HG02759 (cell line): ENCODE results near the gene ACTRT2.

ENCODE experiments used
- ATAC-seq: cut with Tn5 transposase; IDR thresholded peaks from one replicate; pipeline ENCODE4 v1.9.1; 2021; ENCODE audit warnings: mild to moderate bottlenecking, moderate library complexity; ENCODE audit not compliant: unreplicated experiment

Gene ACTRT2

DNA sequence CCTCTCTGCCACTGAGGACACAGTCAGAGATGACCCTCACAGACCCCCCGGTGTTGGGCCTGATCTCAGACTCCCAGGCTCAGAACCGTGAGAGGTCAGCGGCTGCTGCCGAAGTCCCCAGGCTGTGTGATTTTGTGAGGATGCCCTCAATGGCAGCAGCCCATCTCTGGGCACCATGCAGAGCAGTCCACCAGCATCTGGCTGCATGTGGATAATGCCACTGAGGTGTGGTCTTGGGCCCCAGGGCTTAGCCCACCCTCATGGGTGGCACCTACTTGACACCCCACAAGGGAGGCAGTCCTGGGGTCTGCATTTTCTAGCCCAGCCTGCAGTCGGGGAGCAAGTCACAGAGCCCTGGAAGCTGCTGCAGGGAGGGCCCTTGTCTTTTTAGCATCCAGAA lies 5.5 kb upstream of the ACTRT2 start:
- ATAC-seq, result no peak

DNA sequence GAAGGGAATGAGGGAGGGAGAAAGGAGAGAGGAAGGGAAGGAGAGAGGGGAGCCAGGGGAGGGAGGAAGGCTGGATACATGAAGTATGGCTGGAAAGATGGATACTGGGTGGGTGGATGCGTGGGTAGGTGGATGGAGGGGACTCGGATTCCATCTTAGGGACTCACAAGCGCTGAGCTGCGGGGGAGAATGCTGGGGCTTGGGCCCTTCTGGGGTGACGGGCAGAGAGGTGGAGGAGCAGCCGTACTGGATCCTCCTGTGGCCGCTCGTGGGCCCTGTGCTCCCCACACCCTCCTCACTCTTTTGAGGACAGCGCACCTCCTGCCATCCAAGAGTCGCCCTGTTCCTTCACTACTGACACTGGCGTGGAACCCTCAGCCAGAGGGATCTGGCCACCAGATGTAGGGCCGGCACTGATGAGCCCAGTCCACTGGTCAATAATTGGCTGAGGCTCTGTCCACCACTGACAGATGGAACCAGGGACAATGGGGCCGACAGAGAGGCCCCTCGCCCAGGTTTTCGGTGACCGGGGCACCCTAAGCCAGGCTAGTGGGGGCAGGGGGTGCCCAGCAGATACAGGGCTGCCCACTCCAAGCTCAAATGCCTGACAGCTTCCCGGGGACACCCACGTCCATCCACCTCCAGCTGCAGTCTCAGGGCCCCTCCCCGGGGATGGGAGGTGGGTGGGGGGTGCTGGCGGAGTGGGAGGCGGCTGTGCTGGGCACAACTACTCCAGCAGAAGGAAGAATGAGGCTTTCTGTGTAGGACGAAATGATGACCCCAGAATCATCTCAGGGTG lies 4.4 kb upstream of the ACTRT2 start:
- ATAC-seq, result no peak

DNA sequence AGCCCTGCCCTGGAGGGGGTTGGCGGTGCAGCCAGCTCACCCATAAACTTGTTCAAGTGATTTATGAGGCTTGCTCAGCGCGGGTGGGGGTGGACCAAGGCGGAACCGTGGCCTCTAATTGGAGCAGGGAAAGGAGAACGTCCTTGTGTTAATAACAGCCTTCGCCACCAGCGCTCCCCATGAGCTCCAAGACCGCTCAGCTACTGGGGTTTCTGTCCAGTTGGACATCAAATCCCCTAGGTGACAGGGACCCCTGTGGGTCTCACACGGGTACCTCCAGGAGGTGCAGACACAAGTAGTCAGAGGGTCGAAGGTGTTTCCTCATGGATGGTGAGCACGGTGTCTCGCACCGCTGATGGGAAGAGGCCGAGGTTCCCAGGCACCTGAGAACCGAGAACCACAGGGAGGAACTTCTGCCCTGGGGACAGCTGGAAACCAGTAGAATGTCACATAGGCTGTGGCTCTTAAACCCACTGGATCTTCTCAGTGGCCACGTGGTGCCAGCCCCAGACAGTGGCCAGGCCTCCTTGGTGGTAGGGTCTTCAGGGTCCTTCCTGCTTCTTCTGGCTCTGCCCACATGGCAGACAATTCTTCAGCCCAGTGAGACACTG lies 3.7 kb upstream of the ACTRT2 start:
- ATAC-seq, result no peak

DNA sequence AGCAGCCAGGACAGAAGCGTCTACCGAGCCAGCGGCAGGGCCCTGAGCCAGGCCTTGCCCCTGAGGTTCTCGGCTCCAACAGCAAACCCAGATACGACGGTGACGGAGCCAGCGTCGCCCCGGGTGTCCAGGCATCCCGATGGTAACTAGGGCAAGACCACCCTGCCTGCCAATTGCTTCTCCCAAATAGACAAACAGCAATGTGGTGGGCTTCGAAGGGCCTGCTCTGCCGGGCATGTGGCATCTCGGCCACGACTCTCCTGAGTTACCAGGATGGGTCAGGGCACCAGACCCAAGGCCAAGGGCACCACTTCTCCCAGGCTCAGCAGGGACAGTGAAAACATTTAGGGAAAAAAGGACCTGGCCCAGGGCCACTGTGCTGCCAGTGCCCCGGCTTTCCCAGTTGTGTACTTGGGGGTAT lies 3.2 kb upstream of the ACTRT2 start:
- no peak for ATAC-seq

DNA sequence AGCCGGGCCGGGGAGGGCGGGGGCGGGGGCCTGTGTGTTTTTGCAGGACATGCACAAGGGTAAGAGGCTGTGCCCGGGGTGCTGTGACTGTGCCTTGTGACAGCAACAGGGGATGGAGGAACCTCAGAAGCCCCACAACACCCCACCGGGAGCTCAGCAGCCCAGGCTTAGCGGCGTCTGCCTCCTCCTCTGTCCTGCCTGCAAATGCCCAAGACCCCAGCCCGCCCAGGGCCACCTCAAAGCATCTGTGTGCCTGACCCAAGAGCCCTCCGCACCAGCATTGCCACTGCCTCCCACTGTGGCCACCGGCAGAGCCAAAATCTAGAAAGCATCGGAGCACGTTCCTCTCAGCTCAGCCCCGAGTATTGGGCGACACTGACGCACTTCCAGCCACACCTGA lies 2.7 kb upstream of the ACTRT2 start:
- ATAC-seq, result no peak

DNA sequence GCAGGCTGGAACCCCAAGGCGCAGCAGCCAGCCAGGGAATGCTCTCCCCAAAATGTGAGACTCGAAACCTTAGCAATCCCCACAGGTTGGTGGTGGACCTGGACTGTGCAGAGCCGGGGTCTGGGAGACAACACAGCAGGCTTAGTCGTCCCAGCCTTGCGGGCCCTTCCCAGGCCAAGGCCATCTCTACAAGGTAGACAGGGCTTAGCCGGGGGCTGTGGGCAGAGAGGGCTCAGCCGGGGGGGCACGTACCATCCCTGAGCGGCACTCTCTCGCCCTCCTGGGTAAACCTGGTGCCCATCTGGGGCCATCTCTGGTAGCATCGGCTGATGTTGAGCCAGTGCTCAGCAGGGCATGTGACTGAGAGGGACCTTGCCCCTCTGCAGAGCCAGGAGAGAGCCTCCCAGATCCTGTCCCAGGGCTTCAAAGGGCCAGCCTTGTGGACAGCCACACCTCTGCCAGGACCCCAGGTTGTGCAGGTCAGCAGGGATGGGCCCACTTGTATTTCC lies 2.2 kb upstream of the ACTRT2 start:
- no peak for ATAC-seq

DNA sequence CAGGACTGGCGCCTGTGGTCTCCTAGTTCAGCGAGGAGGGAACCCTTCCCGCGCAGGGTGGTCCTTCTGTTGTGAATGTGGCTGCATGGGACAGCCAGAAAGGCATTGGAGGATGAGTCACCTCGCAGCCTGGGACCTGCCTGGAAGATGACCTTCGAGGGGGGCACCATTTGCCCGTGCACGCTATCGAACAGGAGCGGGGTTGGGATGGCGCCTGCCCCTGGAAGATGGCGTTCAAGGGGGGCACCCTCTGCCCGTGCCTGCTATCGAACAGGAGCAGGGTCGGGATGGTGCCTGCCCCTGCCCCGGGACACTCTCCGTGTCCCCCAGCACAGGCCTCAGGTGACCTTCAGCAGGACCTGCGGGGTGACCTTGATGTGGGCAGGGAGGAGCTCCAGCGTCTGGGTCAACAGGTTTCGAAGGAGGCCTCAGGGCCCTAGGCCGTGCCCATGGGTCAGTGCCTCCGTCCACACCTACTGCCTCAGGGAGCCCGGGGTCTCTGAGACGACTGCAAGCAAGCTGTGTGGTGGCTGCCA lies 1.7 kb upstream of the ACTRT2 start:
- no peak for ATAC-seq

DNA sequence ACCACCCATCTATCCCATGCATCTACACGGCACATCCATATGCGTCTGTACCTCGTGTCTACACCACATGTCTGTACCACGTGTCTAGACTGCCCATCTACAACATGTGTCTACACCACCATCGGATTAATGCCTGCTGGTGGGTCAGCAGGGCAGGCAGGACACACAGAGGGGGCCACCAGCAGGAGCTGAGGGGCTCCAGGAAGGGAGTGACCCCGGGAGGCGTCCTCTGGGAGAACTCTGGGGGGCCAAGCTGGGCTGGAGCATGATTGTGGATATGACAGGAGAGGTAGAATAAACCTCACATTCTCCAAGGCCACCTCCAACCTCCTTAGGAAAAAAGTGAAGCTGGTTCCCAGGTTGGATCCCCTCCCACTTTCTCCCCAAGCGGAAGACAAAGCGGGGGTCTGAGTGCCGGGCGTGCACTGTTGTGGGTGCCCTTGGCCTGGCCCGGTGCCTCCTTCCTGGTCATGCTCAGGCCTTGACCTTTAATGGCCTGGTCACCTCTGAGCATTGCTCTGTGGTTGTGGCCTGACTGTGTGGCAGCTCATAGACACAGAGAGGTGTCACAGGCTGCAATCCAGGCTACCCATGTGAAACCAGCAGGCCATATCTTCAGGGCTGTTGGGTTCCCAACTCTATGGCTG lies 881 bp upstream of the ACTRT2 start:
- ATAC-seq, result no peak

DNA sequence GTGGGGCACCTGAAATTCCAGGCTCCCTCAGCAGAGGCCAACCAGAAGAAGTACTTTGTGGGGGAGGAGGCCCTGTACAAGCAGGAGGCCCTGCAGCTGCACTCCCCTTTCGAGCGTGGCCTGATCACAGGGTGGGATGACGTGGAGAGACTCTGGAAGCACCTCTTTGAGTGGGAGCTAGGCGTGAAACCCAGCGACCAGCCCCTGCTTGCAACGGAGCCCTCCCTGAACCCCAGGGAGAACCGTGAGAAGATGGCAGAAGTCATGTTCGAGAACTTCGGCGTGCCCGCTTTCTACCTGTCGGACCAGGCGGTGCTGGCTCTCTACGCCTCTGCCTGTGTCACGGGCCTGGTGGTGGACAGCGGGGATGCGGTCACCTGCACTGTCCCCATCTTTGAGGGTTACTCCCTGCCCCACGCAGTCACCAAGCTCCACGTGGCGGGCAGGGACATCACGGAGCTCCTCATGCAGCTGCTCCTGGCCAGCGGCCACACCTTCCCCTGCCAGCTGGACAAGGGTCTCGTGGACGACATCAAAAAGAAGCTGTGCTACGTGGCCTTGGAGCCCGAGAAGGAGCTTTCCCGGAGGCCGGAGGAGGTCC lies 634 bp downstream of the ACTRT2 start:
- ATAC-seq, result no peak

DNA sequence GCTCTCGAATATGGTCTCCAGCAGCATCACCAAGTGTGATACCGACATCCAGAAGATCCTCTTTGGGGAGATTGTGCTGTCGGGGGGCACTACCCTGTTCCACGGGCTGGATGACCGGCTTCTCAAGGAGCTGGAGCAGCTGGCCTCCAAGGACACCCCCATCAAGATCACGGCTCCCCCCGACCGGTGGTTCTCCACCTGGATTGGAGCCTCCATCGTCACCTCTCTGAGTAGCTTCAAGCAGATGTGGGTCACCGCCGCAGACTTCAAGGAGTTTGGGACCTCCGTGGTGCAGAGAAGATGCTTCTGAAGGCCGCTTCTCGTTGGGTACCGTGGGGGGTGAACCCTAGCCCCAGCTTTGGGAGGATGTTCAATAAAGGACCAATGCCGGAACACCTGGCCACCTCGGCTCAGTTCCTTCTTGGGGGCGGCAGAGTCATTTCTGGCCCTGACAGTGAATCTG lies 1.3 kb downstream of the ACTRT2 start:
- no peak for ATAC-seq

DNA sequence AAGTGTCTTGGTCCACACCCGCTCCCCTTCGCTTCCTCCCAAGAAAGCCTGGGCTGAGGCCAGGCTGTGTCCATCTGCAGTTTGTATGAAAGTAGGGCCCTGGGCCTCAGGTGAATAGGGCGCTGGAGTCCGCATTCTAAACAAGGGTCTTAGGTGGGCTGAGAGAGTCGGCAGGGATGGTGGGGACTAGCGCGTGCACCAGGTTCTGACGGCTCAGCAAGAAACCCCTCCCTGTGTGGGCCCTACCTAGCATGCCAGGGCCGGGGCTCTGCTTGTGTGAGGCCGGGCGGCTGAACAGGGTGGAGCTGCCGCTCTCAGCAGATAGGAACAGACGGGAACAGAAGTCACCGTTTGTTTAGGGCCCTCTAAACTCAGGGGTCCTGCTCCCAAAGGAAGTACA lies 1.7 kb downstream of the ACTRT2 start:
- no peak for ATAC-seq

DNA sequence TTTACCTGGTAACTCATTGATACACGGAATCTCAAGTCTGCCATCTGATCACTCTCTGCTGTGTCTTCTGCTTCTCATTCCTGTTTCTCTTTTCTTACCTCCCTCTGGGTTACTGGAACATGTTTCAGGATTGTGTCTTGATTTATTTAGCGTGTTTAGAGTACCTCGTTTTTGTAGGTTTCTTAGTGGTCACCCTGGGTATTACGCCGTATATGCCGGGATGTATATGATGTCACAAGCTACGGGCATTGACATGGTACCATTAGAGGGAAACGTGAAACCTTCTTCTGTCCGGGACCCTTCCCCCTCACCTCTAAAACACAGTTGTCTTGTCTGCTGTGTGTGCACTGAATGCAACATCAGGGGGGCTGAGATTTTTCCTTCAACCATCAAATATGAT lies 2.8 kb downstream of the ACTRT2 start:
- no peak for ATAC-seq

DNA sequence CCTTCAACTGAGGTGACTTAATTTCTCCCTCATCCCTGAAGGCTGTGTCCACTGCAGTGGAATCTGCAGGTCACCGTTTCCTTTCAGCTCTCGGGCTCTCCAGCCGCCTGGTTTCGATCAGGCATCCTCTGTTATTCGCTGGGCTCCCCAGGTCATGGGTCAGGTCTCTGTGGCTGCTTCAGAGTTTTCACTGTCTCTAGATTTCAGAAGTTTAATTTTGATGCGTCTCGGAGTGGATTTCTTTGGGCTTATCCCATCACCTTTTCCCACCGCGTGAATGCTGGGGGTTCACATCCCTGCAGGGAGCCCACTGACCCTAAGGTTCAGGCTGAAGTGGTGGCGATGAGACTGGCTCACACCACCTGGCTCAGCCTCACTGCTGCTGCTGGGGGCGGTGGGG lies 3.3 kb downstream of the ACTRT2 start:
- ATAC-seq, result no peak

DNA sequence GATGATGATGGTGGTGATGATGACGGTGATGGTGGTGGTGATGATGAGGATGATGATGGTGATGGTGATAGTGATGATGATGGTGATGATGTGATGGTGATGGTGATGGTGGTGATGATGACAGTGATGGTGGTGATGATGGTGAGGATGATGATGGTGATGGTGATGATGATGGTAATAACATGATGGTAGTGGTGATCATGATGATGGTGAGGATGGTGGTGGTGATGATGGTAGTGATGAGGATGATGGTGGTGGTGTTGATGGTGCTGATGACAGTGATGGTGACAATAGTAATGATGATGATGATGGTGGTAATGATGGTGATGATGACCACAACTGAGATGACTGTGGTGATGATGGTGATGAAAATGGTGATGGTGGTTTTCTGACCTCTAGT lies 4.9 kb downstream of the ACTRT2 start:
- ATAC-seq, result no peak

DNA sequence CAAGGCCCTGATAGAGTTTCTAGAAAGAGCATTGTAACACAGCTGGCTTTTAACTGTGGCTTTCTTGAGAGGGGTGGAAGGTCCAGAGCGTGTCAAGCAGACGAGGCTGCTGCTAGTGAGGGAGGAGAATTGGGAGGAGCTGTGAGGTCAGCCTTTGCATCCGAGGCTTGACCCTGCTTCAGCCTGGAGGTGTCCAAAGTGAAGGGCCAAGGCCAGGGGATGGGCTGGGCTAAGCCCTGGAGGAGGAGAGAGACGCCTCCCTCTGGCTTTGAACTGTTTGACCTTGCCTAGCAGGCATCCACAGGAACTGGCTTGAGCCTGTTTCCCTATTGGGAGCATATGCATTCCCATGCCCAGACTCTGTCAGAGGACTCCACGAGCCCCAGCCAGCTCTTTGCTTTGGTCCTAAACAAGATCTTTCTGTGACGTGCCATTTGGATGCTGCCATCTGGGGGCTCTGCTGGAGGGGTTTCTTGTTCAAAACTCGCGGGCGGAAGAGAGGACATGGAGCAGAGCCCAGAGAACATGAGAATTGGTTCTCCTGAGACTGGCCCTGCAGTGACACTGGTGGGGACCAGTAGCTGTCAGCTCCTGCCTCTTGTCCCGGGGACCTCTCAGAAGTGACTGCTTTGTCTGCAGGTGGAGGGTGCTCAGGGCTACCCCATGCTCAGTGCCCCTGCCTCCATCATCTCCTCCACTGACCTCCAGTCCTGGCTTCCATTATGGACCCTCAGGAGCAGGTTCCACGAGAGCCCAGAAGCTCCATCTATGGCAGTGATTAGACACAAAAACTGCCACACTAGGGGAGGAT lies 5.5 kb downstream of the ACTRT2 start:
- ATAC-seq, result no peak

DNA sequence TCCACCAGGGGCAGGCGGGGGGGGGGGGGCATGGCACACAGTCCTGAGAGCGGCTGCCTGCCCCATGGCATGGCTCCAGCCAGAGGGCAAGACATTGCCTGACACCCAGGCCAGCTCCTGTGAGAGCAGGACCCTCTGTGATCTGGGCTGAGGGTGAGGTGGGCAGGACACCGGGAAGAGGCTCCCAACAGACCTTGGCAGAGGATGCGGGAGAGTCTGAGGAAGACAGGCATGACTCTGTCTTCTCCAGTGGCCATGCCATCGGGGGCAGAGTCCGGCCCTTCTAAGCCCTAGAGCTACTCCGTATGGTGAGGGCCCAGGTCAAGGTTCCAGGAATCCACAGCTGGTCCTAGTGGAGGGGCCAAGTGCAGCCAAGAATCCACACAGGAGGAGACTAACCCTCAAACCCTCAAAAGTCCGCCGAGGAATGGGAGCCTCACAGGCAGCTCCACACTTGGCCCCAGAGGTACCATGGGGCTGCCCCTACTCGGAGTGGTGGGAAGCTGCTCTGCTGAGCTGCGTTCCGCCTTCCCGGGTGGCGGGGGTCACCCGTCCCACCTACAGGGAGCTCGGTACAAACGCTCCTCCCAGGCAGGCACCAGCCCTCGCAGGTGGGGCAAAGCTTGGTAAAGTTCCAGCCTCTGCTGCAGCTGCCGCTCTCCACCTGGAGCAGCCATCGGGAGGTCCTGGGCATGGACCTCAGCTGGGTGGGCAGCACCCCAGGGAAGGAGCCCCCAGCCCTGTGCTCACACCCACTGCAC lies 6.5 kb downstream of the ACTRT2 start:
- no peak for ATAC-seq

DNA sequence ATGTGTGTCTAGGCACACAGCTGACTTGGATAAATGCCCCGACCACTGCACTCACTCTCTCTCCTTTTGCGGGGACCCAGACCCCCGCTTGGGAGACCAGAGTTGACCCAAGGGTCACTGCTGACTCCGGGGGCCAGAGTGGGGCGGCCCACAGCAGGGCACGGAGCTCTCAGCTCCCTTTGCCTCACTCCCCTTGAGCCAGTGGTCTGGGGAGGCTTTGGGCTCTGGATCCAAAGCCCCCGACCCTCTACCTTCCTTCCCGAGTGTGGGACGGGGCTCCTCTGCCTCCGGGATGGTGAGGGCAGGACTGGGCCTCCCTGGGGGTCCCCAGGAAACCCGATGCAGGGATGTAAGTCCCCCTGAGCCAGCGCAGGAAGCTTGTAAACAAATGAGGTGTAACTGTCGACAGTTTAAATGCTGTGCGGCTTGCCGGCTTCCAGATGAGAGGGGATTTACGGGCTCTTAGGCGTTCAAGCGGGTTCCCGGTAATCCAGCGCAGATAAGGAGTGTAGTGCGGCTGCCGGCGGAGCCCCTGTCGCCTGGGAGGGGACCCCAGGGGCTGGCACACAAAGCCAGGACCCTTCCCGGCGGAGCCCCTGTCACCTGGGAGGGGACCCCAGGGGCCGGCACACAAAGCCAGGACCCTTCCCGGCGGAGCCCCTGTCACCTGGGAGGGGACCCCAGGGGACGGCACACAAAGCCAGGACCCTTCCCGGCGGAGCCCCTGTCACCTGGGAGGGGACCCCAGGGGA lies 7.4 kb downstream of the ACTRT2 start:
- ATAC-seq, result no peak

DNA sequence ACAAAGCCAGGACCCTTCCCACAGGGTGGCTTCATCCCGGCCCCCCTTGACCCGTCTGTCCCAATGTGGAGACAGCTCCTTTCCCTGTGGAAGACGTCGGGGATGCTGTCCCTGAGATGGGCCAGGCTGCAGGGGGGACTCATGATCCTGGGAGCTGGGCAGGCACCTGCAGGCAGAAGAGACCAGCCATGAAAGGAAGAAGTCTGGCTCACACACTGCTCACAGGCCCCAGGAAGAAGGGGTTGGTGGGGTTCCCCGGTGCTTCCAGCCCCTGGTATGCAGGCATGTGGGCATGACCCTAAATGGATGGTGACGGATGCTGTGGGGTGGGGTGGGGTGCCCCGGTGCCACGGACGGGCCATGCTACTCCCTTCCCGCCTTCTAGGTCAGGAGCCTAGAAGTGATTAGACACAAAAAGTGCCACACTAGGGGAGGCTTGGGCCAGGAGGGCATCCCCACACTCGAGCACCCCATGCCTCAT lies 8.3 kb downstream of the ACTRT2 start:
- ATAC-seq, result no peak
